Measurements from ENCODE around the gene TMEM187. TPM values are rescaled to one million over a fixed set of nuclear protein-coding genes. Genes with fewer than 3 reads are reported as not detected.

The TMEM187 gene
- total and polyA plus RNA-seq, 2 donors (not counting 1 experiment from before 2014, with no cell fraction given), result 5.5 to 6.4 TPM

GRCh38 chrX:154014429-154015380, 42.2 kb downstream of the TMEM187 start:
- POLR2A ChIA-PET, result interaction anchor here (0.7 to 1.4 kb wide), 3 partner anchors 22 to 527 kb away, joined by 4 to 8 read pairs (median 4); partner anchors contain the start of gene ARHGAP4
- no peak overlapping the region for H3K27ac Mint-ChIP-seq
- peaks cover 0 to 53% of the 10 kb centered on the region in 2 experiments for H3K36me3 ChIP-seq (replicated peaks in 1 of 2; ENCODE audit: control extremely low read depth in 1 of 2, control insufficient read depth in 1 of 2, extremely low read depth in 1 of 2, insufficient read depth in 2 of 2, low read length in 1 of 2)
- H3K9ac ChIP-seq (ENCODE audit: low read length), result no peak overlapping the region
- no peak overlapping the region for H2AFZ ChIP-seq (ENCODE audit: insufficient read depth, low read depth, low read length, poor library complexity, severe bottlenecking)
- 85% methylated on average over 12 of the region's 24 CpGs for WGBS (ENCODE audit: insufficient coverage)
- no peaks in the 10 kb centered on the region for H3K9me3 Mint-ChIP-seq (ENCODE audit: insufficient read depth)
- intact Hi-C loops (cut with micrococcal nuclease), result no loop called here
- no peak overlapping the region for H3K4me2 ChIP-seq (replicated peaks; ENCODE audit: low read depth, low read length, poor library complexity, severe bottlenecking)
- no peak overlapping the region for H3K27ac ChIP-seq (ENCODE audit: low read length in 2 of 2)
- no peak for ATAC-seq (ENCODE audit: low read depth)
- no peaks in the 10 kb centered on the region for H3K27me3 Mint-ChIP-seq
- no peak for DNase-seq
- H3K4me3 Mint-ChIP-seq, result no peak overlapping the region
- peaks cover 0 to 24% of the 10 kb centered on the region in 2 donors for H3K4me1 ChIP-seq (ENCODE audit: control insufficient read depth in 2 of 2, insufficient read depth in 2 of 2, low read length in 2 of 2)
- no peak overlapping the region for H3K4me3 ChIP-seq (ENCODE audit: control extremely low read depth in 1 of 5, extremely low read depth in 1 of 5, insufficient read depth in 1 of 5, low read depth in 2 of 5, low read length in 4 of 5)
- CTCF ChIA-PET, result interaction anchor here (0.7 to 2.9 kb wide), 11 partner anchors 8 to 518 kb away, joined by 3 to 21 read pairs (median 5); no protein-coding TSS in a partner anchor
- H3K27me3 ChIP-seq (replicated peaks in 1 of 4; ENCODE audit: control extremely low read depth in 1 of 4, control insufficient read depth in 3 of 4, insufficient read depth in 4 of 4, low read length in 3 of 4), result no peaks in the 10 kb centered on the region
- H3K9me3 ChIP-seq (ENCODE audit: control extremely low read depth in 1 of 3, control insufficient read depth in 2 of 3, insufficient read depth in 1 of 3, low read length in 2 of 3), result no peaks in the 10 kb centered on the region
- H3K79me2 ChIP-seq (ENCODE audit: control insufficient read depth, insufficient read depth, low read length), result peaks cover 26% of the 10 kb centered on the region
- TF ChIP-seq CTCF (IDR thresholded peaks at IDR 0.05), result no peak
- TF ChIP-seq EZH2 (IDR thresholded peaks at IDR 0.05; ENCODE audit: borderline replicate concordance, insufficient read depth, low read depth, low read length, poor library complexity, severe bottlenecking), result no peak
- H3K4me1 Mint-ChIP-seq, result peaks cover 17% of the 10 kb centered on the region
- no peaks in the 10 kb centered on the region for H4K20me1 ChIP-seq (ENCODE audit: control insufficient read depth, insufficient read depth, low read length, poor library complexity, severe bottlenecking)
